ENCODE data around the gene MMRN2. TPM values are rescaled to one million over a fixed set of nuclear protein-coding genes. Genes with fewer than 3 reads are reported as not detected.

MMRN2 gene
- total and polyA plus RNA-seq, 4 donors, result 10.2 to 55.3 (median 29.0) TPM

- ATAC-seq (ENCODE audit: insufficient read depth, low FRiP score) (no peak), DNase-seq (peak in 1 of 3 donors; percentile 66)
- Histone ChIP-seq H3K9ac (ENCODE audit: insufficient read depth in 1 of 2, low read length in 2 of 2) (no peak overlapping the region), H3K9me3 (ENCODE audit: control insufficient read depth in 4 of 4, insufficient read depth in 3 of 4, low read length in 3 of 4) (no peaks in the 10 kb centered on the region), H3K27me3 (ENCODE audit: control insufficient read depth in 3 of 3, insufficient read depth in 3 of 3, low read length in 2 of 3) (peaks cover 0 to 2% (median 0%) of the 10 kb centered on the region in 3 donors), H3K36me3 (ENCODE audit: control insufficient read depth in 4 of 4, insufficient read depth in 4 of 4, low read length in 4 of 4) (peaks cover 0 to 18% (median 0%) of the 10 kb centered on the region in 4 donors), H3K27ac (ENCODE audit: low read depth in 1 of 2, low read length in 1 of 2) (no peak overlapping the region), H3K4me1 (ENCODE audit: control insufficient read depth in 5 of 5, insufficient read depth in 5 of 5, low read length in 5 of 5) (peaks cover 0 to 9% (median 0%) of the 10 kb centered on the region in 5 donors), H3K4me3 (no peak overlapping the region)
- no peak for TF ChIP-seq CTCF (IDR thresholded peaks at IDR 0.05; ENCODE audit: control extremely low read depth, extremely low read depth)
These were observed 12.9 kb downstream of the MMRN2 start for GRCh38 chr10:86944471-86944870.

GRCh38 chr10:86944031-86944419 is 13.4 kb downstream of the MMRN2 start:
- WGBS, 2 donors, result 87 to 92% methylated on average over 4 of the region's 4 CpGs
- DNase-seq (no peak), ATAC-seq (ENCODE audit: insufficient read depth, low FRiP score) (no peak)
- TF ChIP-seq CTCF (IDR thresholded peaks at IDR 0.05; ENCODE audit: control extremely low read depth, extremely low read depth), result no peak
- Histone ChIP-seq H3K27me3 (ENCODE audit: control insufficient read depth in 3 of 3, insufficient read depth in 3 of 3, low read length in 2 of 3) (peaks cover 0 to 2% (median 0%) of the 10 kb centered on the region in 3 donors), H3K27ac (ENCODE audit: low read depth in 1 of 2, low read length in 1 of 2) (no peak overlapping the region), H3K36me3 (ENCODE audit: control insufficient read depth in 4 of 4, insufficient read depth in 4 of 4, low read length in 4 of 4) (peaks cover 0 to 18% (median 0%) of the 10 kb centered on the region in 4 donors), H3K9ac (ENCODE audit: insufficient read depth in 1 of 2, low read length in 2 of 2) (no peak overlapping the region), H3K4me3 (no peak overlapping the region), H3K9me3 (ENCODE audit: control insufficient read depth in 4 of 4, insufficient read depth in 3 of 4, low read length in 3 of 4) (no peaks in the 10 kb centered on the region), H3K4me1 (ENCODE audit: control insufficient read depth in 5 of 5, insufficient read depth in 5 of 5, low read length in 5 of 5) (peaks cover 0 to 9% (median 0%) of the 10 kb centered on the region in 5 donors)

GRCh38 chr10:86943316-86944030 is 13.9 kb downstream of the MMRN2 start:
- ATAC-seq (ENCODE audit: insufficient read depth, low FRiP score) (no peak), DNase-seq (no peak)
- peaks cover 0 to 9% (median 0%) of the 10 kb centered on the region in 5 donors for H3K4me1 ChIP-seq (ENCODE audit: control insufficient read depth in 5 of 5, insufficient read depth in 5 of 5, low read length in 5 of 5)
- WGBS, 2 donors, result 94 to 96% methylated on average over 30 of the region's 30 CpGs
- no peak overlapping the region for H3K27ac ChIP-seq (ENCODE audit: low read depth in 1 of 2, low read length in 1 of 2)
- no peak overlapping the region for H3K9ac ChIP-seq (ENCODE audit: insufficient read depth in 1 of 2, low read length in 2 of 2)
- no peaks in the 10 kb centered on the region for H3K9me3 ChIP-seq (ENCODE audit: control insufficient read depth in 4 of 4, insufficient read depth in 3 of 4, low read length in 3 of 4)
- H3K4me3 ChIP-seq, result no peak overlapping the region
- TF ChIP-seq CTCF (IDR thresholded peaks at IDR 0.05; ENCODE audit: control extremely low read depth, extremely low read depth), result no peak
- H3K36me3 ChIP-seq (ENCODE audit: control insufficient read depth in 4 of 4, insufficient read depth in 4 of 4, low read length in 4 of 4), result peaks cover 0 to 18% (median 0%) of the 10 kb centered on the region in 4 donors
- H3K27me3 ChIP-seq (ENCODE audit: control insufficient read depth in 3 of 3, insufficient read depth in 3 of 3, low read length in 2 of 3), result peaks cover 0 to 2% (median 0%) of the 10 kb centered on the region in 3 donors

All from lung (tissue), 12 donors.